WTC11 (cell line): ENCODE measurements around the gene AIF1. TPM values are rescaled to one million over a fixed set of nuclear protein-coding genes. Genes with fewer than 3 reads are reported as not detected.

ENCODE experiments used
- ATAC-seq: fragments of 200-7000 bp; cut with Tn5 transposase; 2 replicates; pipeline ENCODE4 v1.10.0; 2021; ENCODE audit warnings: mild to moderate bottlenecking, moderate library complexity
- CTCF ChIA-PET: fragments of 300-600 bp; sonication (Branson Sonifier 250); formaldehyde crosslinking; loops from one replicate; lab custom pipeline; 2021; ENCODE audit warnings: antibody characterized with exemption; lab: Charles Lee
- POLR2A ChIA-PET: fragments of 350-600 bp; sonication (Branson Sonifier 250); formaldehyde crosslinking; loops from one replicate; lab custom pipeline; 2021; ENCODE audit warnings: antibody characterized with exemption; lab: Charles Lee
- DNase-seq: peaks from one replicate; pipeline ENCODE4 v3.0.0; 2021; ENCODE audit warnings: low spot score
- H3K27ac Mint-ChIP-seq: 2 replicates; pipeline ENCODE4 v1.8.0; 2021; ENCODE audit warnings: mixed read lengths
- H3K27me3 Mint-ChIP-seq: 2 replicates; pipeline ENCODE4 v1.8.0; 2021; ENCODE audit warnings: low read depth, mild to moderate bottlenecking, moderate library complexity, mixed read lengths
- H3K36me3 Mint-ChIP-seq: 2 replicates; pipeline ENCODE4 v1.8.0; 2021; ENCODE audit warnings: mixed read lengths
- H3K4me1 Mint-ChIP-seq: 2 replicates; pipeline ENCODE4 v1.8.0; 2022; ENCODE audit warnings: mixed read lengths
- H3K4me3 Mint-ChIP-seq: 2 replicates; pipeline ENCODE4 v1.8.0; 2021; ENCODE audit warnings: mild to moderate bottlenecking, moderate library complexity, mixed read lengths
- H3K9me3 Mint-ChIP-seq: 2 replicates; pipeline ENCODE4 v1.8.0; 2021; ENCODE audit warnings: mixed read lengths
- ATF1 ChIP-seq: sonication (generic); formaldehyde crosslinking; IDR thresholded peaks from 2 replicates; pipeline ENCODE4 v1.8.1; 2023; ENCODE audit warnings: mild to moderate bottlenecking, moderate library complexity, missing genetic modification reagents
- FOXJ3 ChIP-seq: sonication (generic); formaldehyde crosslinking; IDR thresholded peaks from 2 replicates; pipeline ENCODE4 v1.9.0; 2021; ENCODE audit warnings: missing genetic modification reagents, mild to moderate bottlenecking, borderline replicate concordance
- FOXK1 ChIP-seq: sonication (generic); formaldehyde crosslinking; IDR thresholded peaks from 2 replicates; pipeline ENCODE4 v1.8.0; 2022; ENCODE audit warnings: mild to moderate bottlenecking, moderate library complexity, missing genetic modification reagents
- GABPB1 ChIP-seq: sonication (generic); formaldehyde crosslinking; IDR thresholded peaks from 2 replicates; pipeline ENCODE4 v1.8.1; 2023; ENCODE audit warnings: mild to moderate bottlenecking, missing genetic modification reagents
- KAT7 ChIP-seq: sonication (generic); formaldehyde crosslinking; IDR thresholded peaks from 2 replicates; pipeline ENCODE4 v1.8.1; 2023; ENCODE audit warnings: missing genetic modification reagents, mild to moderate bottlenecking, borderline replicate concordance
- NFATC4 ChIP-seq: fragments of 250-450 bp; sonication (Bioruptor Pico); IDR thresholded peaks from 2 replicates; pipeline ENCODE4 v1.9.0; 2021; ENCODE audit warnings: mild to moderate bottlenecking
- PRRX2 ChIP-seq: fragments of 250-450 bp; sonication (Bioruptor Pico); IDR thresholded peaks from 2 replicates; pipeline ENCODE4 v1.8.0; 2021; ENCODE audit warnings: mild to moderate bottlenecking
- TP53 ChIP-seq: sonication (generic); formaldehyde crosslinking; IDR thresholded peaks from 2 replicates; pipeline ENCODE4 v1.8.1; 2023; ENCODE audit warnings: mild to moderate bottlenecking, missing genetic modification reagents
- ZNF263 ChIP-seq: sonication (generic); formaldehyde crosslinking; IDR thresholded peaks from 2 replicates; pipeline ENCODE4 v1.8.1; 2022; ENCODE audit warnings: low read depth, mild to moderate bottlenecking, moderate library complexity, missing genetic modification reagents
- ZNF396 ChIP-seq: fragments of 250-450 bp; sonication (Bioruptor Pico); IDR thresholded peaks from 2 replicates; pipeline ENCODE4 v1.8.0; 2021; ENCODE audit warnings: mild to moderate bottlenecking, moderate library complexity, borderline replicate concordance
- total RNA-seq: library from RNA; stranded (reverse); gene quantifications from 3 replicates; pipeline ENCODE4 v1.2.3, GENCODE V29; 2021
- TF ChIP-seq, protein P1 (sequence below): sonication (generic); formaldehyde crosslinking; IDR thresholded peaks from 2 replicates; pipeline ENCODE4 v1.8.0; 2023; ENCODE audit warnings: missing genetic modification reagents, mild to moderate bottlenecking, borderline replicate concordance
- TF ChIP-seq, protein P2 (sequence below): sonication (generic); formaldehyde crosslinking; conservative IDR thresholded peaks from 2 replicates; pipeline ENCODE4 v1.8.1; 2022; ENCODE audit warnings: mild to moderate bottlenecking, missing genetic modification reagents
- TF ChIP-seq, protein P3 (sequence below): sonication (generic); formaldehyde crosslinking; IDR thresholded peaks from 2 replicates; pipeline ENCODE4 v1.8.1; 2023; ENCODE audit warnings: mild to moderate bottlenecking, missing genetic modification reagents, borderline replicate concordance
- TF ChIP-seq, protein P4 (sequence below): fragments of 250-450 bp; sonication (Bioruptor Pico); IDR thresholded peaks from 2 replicates; pipeline ENCODE4 v2.1.2; 2022; ENCODE audit warnings: mild to moderate bottlenecking, moderate library complexity
- TF ChIP-seq, protein P5 (sequence below): sonication (generic); formaldehyde crosslinking; IDR thresholded peaks from 2 replicates; pipeline ENCODE4 v1.8.0; 2022; ENCODE audit warnings: mild to moderate bottlenecking, missing genetic modification reagents

Gene AIF1
- total RNA-seq, 1 experiment from 2014 or later, result 5.4 TPM

DNA sequence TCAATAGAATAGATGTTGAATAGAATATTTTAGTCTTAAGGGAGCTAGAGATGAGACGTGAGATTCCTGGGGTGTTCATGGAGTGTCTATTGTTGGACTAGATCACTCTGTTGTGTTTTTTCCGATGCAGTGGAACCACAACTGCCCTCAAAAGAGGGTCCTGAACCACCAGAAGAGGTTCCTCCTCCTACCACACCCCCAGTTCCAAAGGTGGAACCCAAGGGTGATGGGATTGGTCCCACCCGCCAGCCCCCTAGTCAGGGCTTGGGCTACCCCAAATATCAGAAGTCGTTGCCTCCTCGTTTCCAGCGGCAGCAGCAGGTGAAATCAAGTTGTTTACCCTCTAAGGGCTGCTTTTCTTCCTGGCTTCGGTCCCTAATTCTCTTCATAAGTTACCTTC lies 14.0 kb downstream of the AIF1 start:
- H3K9me3 Mint-ChIP-seq, result no peaks in the 10 kb centered on the region
- ChIA-PET CTCF (no interaction called here), POLR2A (interaction anchor here (1.0 to 1.1 kb wide), 2 partner anchors 9 to 23 kb away, joined by 3 to 4 read pairs; no protein-coding TSS in a partner anchor)
- no peak for DNase-seq
- no peak for TF ChIP-seq NFATC4 (CRISPR knock-in tag)
- TF ChIP-seq, protein P1, sequence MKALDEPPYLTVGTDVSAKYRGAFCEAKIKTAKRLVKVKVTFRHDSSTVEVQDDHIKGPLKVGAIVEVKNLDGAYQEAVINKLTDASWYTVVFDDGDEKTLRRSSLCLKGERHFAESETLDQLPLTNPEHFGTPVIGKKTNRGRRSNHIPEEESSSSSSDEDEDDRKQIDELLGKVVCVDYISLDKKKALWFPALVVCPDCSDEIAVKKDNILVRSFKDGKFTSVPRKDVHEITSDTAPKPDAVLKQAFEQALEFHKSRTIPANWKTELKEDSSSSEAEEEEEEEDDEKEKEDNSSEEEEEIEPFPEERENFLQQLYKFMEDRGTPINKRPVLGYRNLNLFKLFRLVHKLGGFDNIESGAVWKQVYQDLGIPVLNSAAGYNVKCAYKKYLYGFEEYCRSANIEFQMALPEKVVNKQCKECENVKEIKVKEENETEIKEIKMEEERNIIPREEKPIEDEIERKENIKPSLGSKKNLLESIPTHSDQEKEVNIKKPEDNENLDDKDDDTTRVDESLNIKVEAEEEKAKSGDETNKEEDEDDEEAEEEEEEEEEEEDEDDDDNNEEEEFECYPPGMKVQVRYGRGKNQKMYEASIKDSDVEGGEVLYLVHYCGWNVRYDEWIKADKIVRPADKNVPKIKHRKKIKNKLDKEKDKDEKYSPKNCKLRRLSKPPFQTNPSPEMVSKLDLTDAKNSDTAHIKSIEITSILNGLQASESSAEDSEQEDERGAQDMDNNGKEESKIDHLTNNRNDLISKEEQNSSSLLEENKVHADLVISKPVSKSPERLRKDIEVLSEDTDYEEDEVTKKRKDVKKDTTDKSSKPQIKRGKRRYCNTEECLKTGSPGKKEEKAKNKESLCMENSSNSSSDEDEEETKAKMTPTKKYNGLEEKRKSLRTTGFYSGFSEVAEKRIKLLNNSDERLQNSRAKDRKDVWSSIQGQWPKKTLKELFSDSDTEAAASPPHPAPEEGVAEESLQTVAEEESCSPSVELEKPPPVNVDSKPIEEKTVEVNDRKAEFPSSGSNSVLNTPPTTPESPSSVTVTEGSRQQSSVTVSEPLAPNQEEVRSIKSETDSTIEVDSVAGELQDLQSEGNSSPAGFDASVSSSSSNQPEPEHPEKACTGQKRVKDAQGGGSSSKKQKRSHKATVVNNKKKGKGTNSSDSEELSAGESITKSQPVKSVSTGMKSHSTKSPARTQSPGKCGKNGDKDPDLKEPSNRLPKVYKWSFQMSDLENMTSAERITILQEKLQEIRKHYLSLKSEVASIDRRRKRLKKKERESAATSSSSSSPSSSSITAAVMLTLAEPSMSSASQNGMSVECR (CRISPR knock-in tag), result no peak
- no peak overlapping the region for H3K4me3 Mint-ChIP-seq
- peaks cover 91% of the 10 kb centered on the region for H3K36me3 Mint-ChIP-seq
- no peaks in the 10 kb centered on the region for H3K4me1 Mint-ChIP-seq
- no peaks in the 10 kb centered on the region; the same call in 1 of the 2 replicates for H3K27me3 Mint-ChIP-seq
- no peak overlapping the region for H3K27ac Mint-ChIP-seq
- ATAC-seq, result no peak

DNA sequence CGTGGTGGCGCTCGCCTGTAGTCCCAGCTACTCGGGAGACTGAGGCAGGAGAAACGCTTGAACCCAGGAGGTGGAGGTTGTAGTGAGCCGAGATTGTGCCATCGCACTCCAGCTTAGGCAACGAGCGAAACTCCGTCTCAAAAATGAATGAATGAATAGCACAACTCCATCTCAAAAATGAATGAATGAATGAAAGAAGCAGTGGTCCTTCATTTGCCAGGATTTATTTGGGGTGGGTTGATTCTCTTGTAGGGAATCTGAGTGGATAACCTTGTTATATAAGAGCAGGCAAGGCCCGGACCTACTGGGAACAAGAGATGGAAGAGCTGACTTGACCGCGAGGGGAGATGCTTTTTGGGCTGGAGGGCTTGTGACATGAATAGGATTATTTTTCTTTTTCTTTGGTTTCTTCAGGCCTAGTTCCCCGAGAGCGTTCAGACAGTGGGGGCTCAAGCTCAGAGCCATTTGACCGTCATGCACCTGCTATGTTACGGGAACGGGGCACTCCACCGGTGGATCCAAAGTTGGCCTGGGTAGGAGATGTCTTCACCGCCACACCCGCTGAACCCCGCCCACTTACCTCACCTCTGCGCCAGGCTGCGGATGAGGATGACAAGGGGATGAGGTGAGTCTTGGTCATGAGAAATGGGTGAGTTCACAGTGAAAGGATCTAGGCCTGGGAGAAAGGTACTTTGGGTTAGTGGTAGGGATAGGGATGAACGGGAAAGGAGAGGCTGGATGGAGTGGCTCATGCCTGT lies 15.3 kb downstream of the AIF1 start:
- no peak for ATAC-seq
- Mint-ChIP-seq H3K36me3 (peaks cover 91% of the 10 kb centered on the region), H3K27ac (peak overlapping the region; percentile 60), H3K27me3 (no peaks in the 10 kb centered on the region; the same call in 1 of the 2 replicates), H3K4me3 (no peak overlapping the region), H3K4me1 (no peaks in the 10 kb centered on the region), H3K9me3 (no peaks in the 10 kb centered on the region)
- no peak for DNase-seq
- POLR2A ChIA-PET, result no interaction called here
- CTCF ChIA-PET, result no interaction called here
- TF ChIP-seq ZNF396 (CRISPR knock-in tag), result no peak
- TF ChIP-seq, protein P2, sequence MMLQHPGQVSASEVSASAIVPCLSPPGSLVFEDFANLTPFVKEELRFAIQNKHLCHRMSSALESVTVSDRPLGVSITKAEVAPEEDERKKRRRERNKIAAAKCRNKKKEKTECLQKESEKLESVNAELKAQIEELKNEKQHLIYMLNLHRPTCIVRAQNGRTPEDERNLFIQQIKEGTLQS (CRISPR knock-in tag), result no peak
- TF ChIP-seq FOXK1 (CRISPR knock-in tag), result no peak
- TF ChIP-seq, protein P3, sequence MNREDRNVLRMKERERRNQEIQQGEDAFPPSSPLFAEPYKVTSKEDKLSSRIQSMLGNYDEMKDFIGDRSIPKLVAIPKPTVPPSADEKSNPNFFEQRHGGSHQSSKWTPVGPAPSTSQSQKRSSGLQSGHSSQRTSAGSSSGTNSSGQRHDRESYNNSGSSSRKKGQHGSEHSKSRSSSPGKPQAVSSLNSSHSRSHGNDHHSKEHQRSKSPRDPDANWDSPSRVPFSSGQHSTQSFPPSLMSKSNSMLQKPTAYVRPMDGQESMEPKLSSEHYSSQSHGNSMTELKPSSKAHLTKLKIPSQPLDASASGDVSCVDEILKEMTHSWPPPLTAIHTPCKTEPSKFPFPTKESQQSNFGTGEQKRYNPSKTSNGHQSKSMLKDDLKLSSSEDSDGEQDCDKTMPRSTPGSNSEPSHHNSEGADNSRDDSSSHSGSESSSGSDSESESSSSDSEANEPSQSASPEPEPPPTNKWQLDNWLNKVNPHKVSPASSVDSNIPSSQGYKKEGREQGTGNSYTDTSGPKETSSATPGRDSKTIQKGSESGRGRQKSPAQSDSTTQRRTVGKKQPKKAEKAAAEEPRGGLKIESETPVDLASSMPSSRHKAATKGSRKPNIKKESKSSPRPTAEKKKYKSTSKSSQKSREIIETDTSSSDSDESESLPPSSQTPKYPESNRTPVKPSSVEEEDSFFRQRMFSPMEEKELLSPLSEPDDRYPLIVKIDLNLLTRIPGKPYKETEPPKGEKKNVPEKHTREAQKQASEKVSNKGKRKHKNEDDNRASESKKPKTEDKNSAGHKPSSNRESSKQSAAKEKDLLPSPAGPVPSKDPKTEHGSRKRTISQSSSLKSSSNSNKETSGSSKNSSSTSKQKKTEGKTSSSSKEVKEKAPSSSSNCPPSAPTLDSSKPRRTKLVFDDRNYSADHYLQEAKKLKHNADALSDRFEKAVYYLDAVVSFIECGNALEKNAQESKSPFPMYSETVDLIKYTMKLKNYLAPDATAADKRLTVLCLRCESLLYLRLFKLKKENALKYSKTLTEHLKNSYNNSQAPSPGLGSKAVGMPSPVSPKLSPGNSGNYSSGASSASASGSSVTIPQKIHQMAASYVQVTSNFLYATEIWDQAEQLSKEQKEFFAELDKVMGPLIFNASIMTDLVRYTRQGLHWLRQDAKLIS, result no peak
- no peak for TF ChIP-seq FOXJ3 (CRISPR knock-in tag)
- TF ChIP-seq TP53 (CRISPR knock-in tag), result no peak
- no peak for TF ChIP-seq ATF1 (CRISPR knock-in tag)
- TF ChIP-seq PRRX2 (CRISPR knock-in tag), result no peak
- TF ChIP-seq, protein P4, sequence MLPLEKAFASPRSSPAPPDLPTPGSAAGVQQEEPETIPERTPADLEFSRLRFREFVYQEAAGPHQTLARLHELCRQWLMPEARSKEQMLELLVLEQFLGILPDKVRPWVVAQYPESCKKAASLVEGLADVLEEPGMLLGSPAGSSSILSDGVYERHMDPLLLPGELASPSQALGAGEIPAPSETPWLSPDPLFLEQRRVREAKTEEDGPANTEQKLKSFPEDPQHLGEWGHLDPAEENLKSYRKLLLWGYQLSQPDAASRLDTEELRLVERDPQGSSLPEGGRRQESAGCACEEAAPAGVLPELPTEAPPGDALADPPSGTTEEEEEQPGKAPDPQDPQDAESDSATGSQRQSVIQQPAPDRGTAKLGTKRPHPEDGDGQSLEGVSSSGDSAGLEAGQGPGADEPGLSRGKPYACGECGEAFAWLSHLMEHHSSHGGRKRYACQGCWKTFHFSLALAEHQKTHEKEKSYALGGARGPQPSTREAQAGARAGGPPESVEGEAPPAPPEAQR (CRISPR knock-in tag), result no peak
- TF ChIP-seq, protein P1 (CRISPR knock-in tag), result no peak
- TF ChIP-seq KAT7 (CRISPR knock-in tag), result no peak
- TF ChIP-seq, protein P5, sequence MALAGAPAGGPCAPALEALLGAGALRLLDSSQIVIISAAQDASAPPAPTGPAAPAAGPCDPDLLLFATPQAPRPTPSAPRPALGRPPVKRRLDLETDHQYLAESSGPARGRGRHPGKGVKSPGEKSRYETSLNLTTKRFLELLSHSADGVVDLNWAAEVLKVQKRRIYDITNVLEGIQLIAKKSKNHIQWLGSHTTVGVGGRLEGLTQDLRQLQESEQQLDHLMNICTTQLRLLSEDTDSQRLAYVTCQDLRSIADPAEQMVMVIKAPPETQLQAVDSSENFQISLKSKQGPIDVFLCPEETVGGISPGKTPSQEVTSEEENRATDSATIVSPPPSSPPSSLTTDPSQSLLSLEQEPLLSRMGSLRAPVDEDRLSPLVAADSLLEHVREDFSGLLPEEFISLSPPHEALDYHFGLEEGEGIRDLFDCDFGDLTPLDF (CRISPR knock-in tag), result no peak
- TF ChIP-seq ZNF263 (CRISPR knock-in tag), result no peak
- TF ChIP-seq GABPB1 (CRISPR knock-in tag), result no peak
